ENCODE results near the gene EFNA5.

- TF ChIP-seq TEAD4 (IDR thresholded peaks at IDR 0.05; ENCODE audit: low read depth, low read length): no peak
- no peak for TF ChIP-seq POU5F1 (IDR thresholded peaks at IDR 0.05; ENCODE audit: low read depth, low read length)
- TF ChIP-seq POLR2A (IDR thresholded peaks at IDR 0.05; ENCODE audit: control extremely low read depth in 1 of 2, low read depth in 2 of 2, low read length in 2 of 2): no peak
- no peak for TF ChIP-seq PHF8 (conservative IDR thresholded peaks at IDR 0.05; ENCODE audit: low read depth, low read length)
- no peak for TF ChIP-seq MAFK (IDR thresholded peaks at IDR 0.05; ENCODE audit: low read depth, low read length)
- no peak for TF ChIP-seq CTCF (IDR thresholded peaks at IDR 0.05; ENCODE audit: control extremely low read depth in 1 of 3, insufficient read depth in 1 of 3, low read depth in 1 of 3, low read length in 3 of 3)
- no peak for TF ChIP-seq MAX (IDR thresholded peaks at IDR 0.05)
- TF ChIP-seq KDM5A (IDR thresholded peaks at IDR 0.05; ENCODE audit: low read length): no peak
- no peak for TF ChIP-seq EZH2 (IDR thresholded peaks at IDR 0.05; ENCODE audit: low read depth, low read length, severe bottlenecking)
Measured at GRCh38 chr5:107447587-107447986, 223.2 kb downstream of the EFNA5 start.

Measured in H1 (cell line).